RWPE2 (cell line): Measurements from ENCODE around the gene RBMS1.
A peak's percentile ranks its signal among the peaks of the same experiment; 100 is the strongest.

ENCODE experiments used
- ATAC-seq: fragments of 200-7000 bp; cut with Tn5 transposase; 3 replicates; pipeline ENCODE4 v1.9.1; 2021; ENCODE audit warnings: low read depth
- DNase-seq: peaks from one replicate; pipeline ENCODE4 v3.0.0-alpha.2; 2020; ENCODE audit warnings: low spot score
- H3K27ac ChIP-seq: fragments of 450-650 bp; 2 replicates; pipeline ENCODE4 v1.5.1; 2017; ENCODE audit warnings: mild to moderate bottlenecking; ENCODE audit not compliant: poor library complexity, severe bottlenecking
- H3K27me3 ChIP-seq: fragments of 250-450 bp; sonication (Bioruptor Pico); 2 replicates; pipeline ENCODE4 v1.5.1; 2021; ENCODE audit warnings: mild to moderate bottlenecking, moderate library complexity; ENCODE audit not compliant: insufficient read depth, poor library complexity, severe bottlenecking
- H3K36me3 ChIP-seq: fragments of 250-450 bp; sonication (Bioruptor Pico); 2 replicates; pipeline ENCODE4 v1.5.1; 2020; ENCODE audit warnings: low read depth, mild to moderate bottlenecking, moderate library complexity
- H3K4me1 ChIP-seq: fragments of 250-450 bp; sonication (Bioruptor Pico); 2 replicates; pipeline ENCODE4 v1.5.1; 2021; ENCODE audit warnings: mild to moderate bottlenecking, moderate library complexity; ENCODE audit not compliant: insufficient read depth, poor library complexity, severe bottlenecking
- H3K4me3 ChIP-seq: fragments of 250-450 bp; sonication (Bioruptor Pico); 2 replicates; pipeline ENCODE4 v1.5.1; 2021; ENCODE audit warnings: mild to moderate bottlenecking, moderate library complexity; ENCODE audit not compliant: severe bottlenecking
- H3K9me3 ChIP-seq: fragments of 250-450 bp; sonication (Bioruptor Pico); 2 replicates; pipeline ENCODE4 v1.5.1; 2021; ENCODE audit warnings: mild to moderate bottlenecking, moderate library complexity; ENCODE audit not compliant: severe bottlenecking
- CTCF ChIP-seq: fragments of 450-650 bp; IDR thresholded peaks from one replicate; pipeline ENCODE4 v1.5.1; 2017; ENCODE audit warnings: mild to moderate bottlenecking, moderate library complexity; ENCODE audit not compliant: poor library complexity, severe bottlenecking

RBMS1 gene

GRCh38 chr2:160271171-160272086 is 222.2 kb downstream of the RBMS1 start:
- Histone ChIP-seq H3K27ac (peak overlapping the region; percentile 38), H3K4me3 (no peak overlapping the region), H3K9me3 (no peaks in the 10 kb centered on the region), H3K36me3 (peaks cover 39% of the 10 kb centered on the region), H3K4me1 (peaks cover 4% of the 10 kb centered on the region), H3K27me3 (no peaks in the 10 kb centered on the region)
- DNase-seq, result no peak
- no peak for TF ChIP-seq CTCF
- ATAC-seq, result no peak

- H3K4me1 ChIP-seq, result peaks cover 4% of the 10 kb centered on the region
- ATAC-seq, result no peak
- H3K27ac ChIP-seq, result peak overlapping the region; percentile 38
- H3K36me3 ChIP-seq, result peaks cover 33% of the 10 kb centered on the region
- H3K9me3 ChIP-seq, result no peaks in the 10 kb centered on the region
- no peaks in the 10 kb centered on the region for H3K27me3 ChIP-seq
- no peak for TF ChIP-seq CTCF
- DNase-seq, result no peak
- no peak overlapping the region for H3K4me3 ChIP-seq
Measured at GRCh38 chr2:160270571-160271113, 223.0 kb downstream of the RBMS1 start.

GRCh38 chr2:160269803-160270570 is 223.6 kb downstream of the RBMS1 start:
- DNase-seq (no peak), ATAC-seq (peak; percentile 72)
- H3K4me1 ChIP-seq, result peaks cover 4% of the 10 kb centered on the region
- peaks cover 26% of the 10 kb centered on the region for H3K36me3 ChIP-seq
- H3K4me3 ChIP-seq, result peak overlapping the region; percentile 1
- no peaks in the 10 kb centered on the region for H3K27me3 ChIP-seq
- H3K27ac ChIP-seq, result peak overlapping the region; percentile 38
- H3K9me3 ChIP-seq, result no peaks in the 10 kb centered on the region
- peak; percentile 29 for TF ChIP-seq CTCF

- ATAC-seq (peak; percentile 4; the same call in 2 of the 3 replicates), DNase-seq (no peak)
- Histone ChIP-seq H3K36me3 (peaks cover 21% of the 10 kb centered on the region; the same call in 1 of the 2 replicates), H3K27ac (peak overlapping the region; percentile 38), H3K27me3 (no peaks in the 10 kb centered on the region), H3K9me3 (no peaks in the 10 kb centered on the region), H3K4me1 (peaks cover 4% of the 10 kb centered on the region), H3K4me3 (no peak overlapping the region)
- TF ChIP-seq CTCF, result no peak
Measured at GRCh38 chr2:160269365-160269764, 224.2 kb downstream of the RBMS1 start.
